GM19372 (cell line): ENCODE data around the gene TLL2.

ENCODE experiments used
- ATAC-seq: cut with Tn5 transposase; IDR thresholded peaks from one replicate; pipeline ENCODE4 v1.9.1; 2021; ENCODE audit warnings: mild to moderate bottlenecking, low read depth, moderate library complexity; ENCODE audit not compliant: unreplicated experiment

The TLL2 gene

GRCh38 chr10:96338279-96338925 is 175.3 kb downstream of the TLL2 start:
- ATAC-seq, result no peak

- no peak for ATAC-seq
These were observed 176.6 kb downstream of the TLL2 start for GRCh38 chr10:96337106-96337505.

- no peak for ATAC-seq
These were observed 178.9 kb downstream of the TLL2 start for GRCh38 chr10:96334616-96335526.

- no peak for ATAC-seq
These were observed 180.6 kb downstream of the TLL2 start for GRCh38 chr10:96333101-96333500.

- ATAC-seq, result no peak
These were observed 186.3 kb downstream of the TLL2 start for GRCh38 chr10:96327462-96327861.

GRCh38 chr10:96325719-96326373 is 187.9 kb downstream of the TLL2 start:
- peak; percentile 85 for ATAC-seq

- no peak for ATAC-seq
These were observed 189.3 kb downstream of the TLL2 start for GRCh38 chr10:96324447-96324846.

- no peak for ATAC-seq
These were observed 191.5 kb downstream of the TLL2 start for GRCh38 chr10:96322275-96322674.

- no peak for ATAC-seq
These were observed 191.9 kb downstream of the TLL2 start for GRCh38 chr10:96321822-96322221.

- no peak for ATAC-seq
These were observed 193.8 kb downstream of the TLL2 start for GRCh38 chr10:96319754-96320474.

- no peak for ATAC-seq
These were observed 196.5 kb downstream of the TLL2 start for GRCh38 chr10:96317067-96317833.
